Esophagus muscularis mucosa (tissue), 4 donors: ENCODE measurements around the gene PARVB. TPM values are rescaled to one million over a fixed set of nuclear protein-coding genes. Genes with fewer than 3 reads are reported as not detected.

Experiments
- DNase-seq: peaks from one replicate; pipeline ENCODE4 v3.0.0-alpha.2; 2017; ENCODE audit errors: extremely low spot score
- H3K27ac ChIP-seq, 4 donors: fragments of 200-600 bp; sonication (generic); replicated peaks in 1 of 4; 1 replicate in 3 of 4; 2 replicates in 1 of 4; pipeline ENCODE4 v1.5.1; 2016 to 2019; ENCODE audit warnings: mild to moderate bottlenecking in 1 of 4
- H3K27me3 ChIP-seq, 4 donors: fragments of 200-600 bp; sonication (generic); one replicate each; pipeline versions ENCODE4 v1.5.1 to v1.6.0; 2016 to 2019
- H3K36me3 ChIP-seq, 4 donors: fragments of 200-600 bp; sonication (generic); one replicate each; pipeline ENCODE4 v1.5.1; 2016 to 2019
- H3K4me1 ChIP-seq, 4 donors: fragments of 200-600 bp; sonication (generic); one replicate each; pipeline ENCODE4 v1.5.1; 2016 to 2019
- H3K4me3 ChIP-seq, 4 donors: fragments of 200-600 bp; sonication (generic); 1 replicate in 2 of 4; 2 replicates in 2 of 4; pipeline ENCODE4 v1.5.1; 2016 to 2019; ENCODE audit warnings: mild to moderate bottlenecking in 4 of 4, moderate library complexity in 1 of 4
- H3K9me3 ChIP-seq, 4 donors: fragments of 200-600 bp; sonication (generic); 1 replicate in 3 of 4; 2 replicates in 1 of 4; pipeline ENCODE4 v1.5.1; 2016 to 2019
- CTCF ChIP-seq, 3 experiments: fragments of 200-600 bp in 2 of 3; fragments of 450-650 bp in 1 of 3; sonication (generic) in 2 of 3; IDR thresholded peaks; one replicate each; pipeline ENCODE4 v1.5.1; 2017 to 2019; ENCODE audit warnings: antibody characterized with exemption in 3 of 3, mild to moderate bottlenecking in 2 of 3, moderate library complexity in 1 of 3
- EP300 ChIP-seq: sonication (generic); formaldehyde crosslinking; IDR thresholded peaks from one replicate; pipeline ENCODE4 v1.6.1; 2017; ENCODE audit warnings: antibody characterized with exemption
- POLR2A ChIP-seq: fragments of 450-650 bp; IDR thresholded peaks from one replicate; pipeline ENCODE4 v1.6.1; 2017; ENCODE audit warnings: antibody characterized with exemption, moderate library complexity, mild to moderate bottlenecking, low read depth
- POLR2AphosphoS5 ChIP-seq, 2 donors: sonication (generic); formaldehyde crosslinking; IDR thresholded peaks; one replicate each; pipeline ENCODE4 v1.6.1; 2017; ENCODE audit warnings: antibody characterized with exemption in 2 of 2
- WGBS: methylation state at CpG from one replicate; pipeline ENCODE4 v1.1.5; 2018; 5-methylcytosine and 5-hydroxymethylcytosine counted together
- intact Hi-C: fragments of 100-400 bp; cut with DNase I; formaldehyde crosslinking; loops from one replicate; pipeline ENCODE4 v1.15.1; 2023
- total RNA-seq, 4 donors: library from RNA; depleted of rRNA; stranded (reverse); fragments of >200 nt; gene quantifications; one replicate each; pipeline versions ENCODE4 v1.1.0 to v1.2.1, GENCODE V29; 2016

PARVB gene
- total RNA-seq, 4 donors from 2014 or later: 22.0 to 107 (median 45.5) TPM

- 80% methylated on average over 13 of the region's 13 CpGs for WGBS
- DNase-seq: no peak
Measured at GRCh38 chr22:43990044-43990443, 34.1 kb upstream of the PARVB start.

GRCh38 chr22:43991316-43992020 lies 32.6 kb upstream of the PARVB start:
- Histone ChIP-seq H3K27me3 (no peaks in the 10 kb centered on the region), H3K27ac (no peak overlapping the region), H3K9me3 (no peaks in the 10 kb centered on the region), H3K36me3 (peaks cover 63 to 89% (median 84%) of the 10 kb centered on the region in 4 donors), H3K4me1 (peaks cover 0 to 18% (median 2%) of the 10 kb centered on the region in 4 donors), H3K4me3 (no peak overlapping the region)
- 90% methylated on average over 11 of the region's 11 CpGs for WGBS
- TF ChIP-seq EP300: no peak
- no peak for TF ChIP-seq POLR2AphosphoS5 (IDR thresholded peaks at IDR 0.05)
- no peak for TF ChIP-seq POLR2A
- TF ChIP-seq CTCF (IDR thresholded peaks at IDR 0.05): no peak
- intact Hi-C loops: loop anchor here (10.0 kb wide), 2 partner anchors 163 to 343 kb away; no protein-coding TSS in a partner anchor
- no peak for DNase-seq

More at GRCh38 chr22:43990044-43990443, 34.1 kb upstream of the PARVB start:
- no peaks in the 10 kb centered on the region for H3K27me3 ChIP-seq
- H3K36me3 ChIP-seq: peaks cover 62 to 92% (median 85%) of the 10 kb centered on the region in 4 donors
- intact Hi-C loops: loop anchor here (10.0 kb wide), 2 partner anchors 165 to 345 kb away; no protein-coding TSS in a partner anchor
- TF ChIP-seq POLR2AphosphoS5 (IDR thresholded peaks at IDR 0.05) (no peak), CTCF (IDR thresholded peaks at IDR 0.05) (no peak), EP300 (no peak), POLR2A (no peak)
- no peaks in the 10 kb centered on the region for H3K9me3 ChIP-seq
- peaks cover 0 to 13% (median 2%) of the 10 kb centered on the region in 4 donors for H3K4me1 ChIP-seq
- no peak overlapping the region for H3K4me3 ChIP-seq
- no peak overlapping the region for H3K27ac ChIP-seq

- TF ChIP-seq EP300 (no peak), POLR2A (no peak), CTCF (IDR thresholded peaks at IDR 0.05) (no peak), POLR2AphosphoS5 (IDR thresholded peaks at IDR 0.05) (no peak)
Measured at GRCh38 chr22:43992331-43992821, 31.7 kb upstream of the PARVB start.

GRCh38 chr22:43993072-43993760 lies 30.9 kb upstream of the PARVB start:
- H3K36me3 ChIP-seq: peaks cover 64 to 94% (median 84%) of the 10 kb centered on the region in 4 donors
- intact Hi-C loops: loop anchor here (1.0 to 10.0 kb wide), 3 partner anchors 162 to 633 kb away; no protein-coding TSS in a partner anchor
- WGBS: 22% methylated on average over 17 of the region's 20 CpGs

More at GRCh38 chr22:43992331-43992821, 31.7 kb upstream of the PARVB start:
- peaks cover 69 to 90% (median 83%) of the 10 kb centered on the region in 4 donors for H3K36me3 ChIP-seq
- H3K27ac ChIP-seq: no peak overlapping the region
- WGBS: 80% methylated on average over 14 of the region's 16 CpGs
- H3K9me3 ChIP-seq: no peaks in the 10 kb centered on the region
- intact Hi-C loops: loop anchor here (10.0 kb wide), 2 partner anchors 162 to 342 kb away; no protein-coding TSS in a partner anchor
- no peaks in the 10 kb centered on the region for H3K27me3 ChIP-seq
- H3K4me3 ChIP-seq: no peak overlapping the region
- H3K4me1 ChIP-seq: peaks cover 0 to 18% (median 2%) of the 10 kb centered on the region in 4 donors
- no peak for DNase-seq

More at GRCh38 chr22:43993072-43993760, 30.9 kb upstream of the PARVB start:
- peaks cover 0 to 18% (median 2%) of the 10 kb centered on the region in 4 donors for H3K4me1 ChIP-seq
- no peaks in the 10 kb centered on the region for H3K9me3 ChIP-seq
- DNase-seq: no peak
- no peak overlapping the region for H3K4me3 ChIP-seq
- no peaks in the 10 kb centered on the region for H3K27me3 ChIP-seq
- TF ChIP-seq POLR2AphosphoS5 (IDR thresholded peaks at IDR 0.05): peak in 1 of 2 donors; percentile 44
- TF ChIP-seq CTCF (IDR thresholded peaks at IDR 0.05): peak; percentile 92 to 97 (median 93)
- no peak for TF ChIP-seq EP300
- no peak for TF ChIP-seq POLR2A
- no peak overlapping the region for H3K27ac ChIP-seq
